ENCODE results near the gene MOCS1.

The MOCS1 gene

DNA sequence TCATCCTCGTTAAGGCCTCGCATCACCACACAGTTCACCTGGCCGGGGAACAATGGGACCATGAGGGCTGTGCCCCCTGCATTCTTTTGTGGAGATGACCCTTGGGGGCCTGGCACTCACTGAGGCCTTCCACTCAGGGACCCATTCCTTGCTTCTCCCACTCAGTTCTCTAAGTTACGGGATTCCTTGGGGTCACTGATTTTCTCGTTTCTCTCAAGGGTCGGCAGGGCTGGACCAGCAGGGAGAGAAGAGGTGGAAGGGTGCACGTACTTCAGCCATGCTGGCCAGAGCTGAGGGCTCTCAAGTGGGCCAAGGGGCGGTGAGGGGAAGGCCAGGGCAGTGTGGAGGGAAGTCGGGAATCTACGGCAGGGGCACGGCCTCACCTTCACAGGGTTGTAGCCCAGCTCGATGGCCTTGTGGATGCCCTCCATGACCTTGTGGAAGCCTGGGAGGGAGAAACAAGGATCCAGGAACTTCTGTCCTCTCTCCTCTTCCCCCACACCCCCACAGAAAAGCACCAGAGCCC, 20.8 kb downstream of the MOCS1 start:
- Histone ChIP-seq H3K4me3 (ENCODE audit: low read depth, low read length) (no peak overlapping the region), H3K27me3 (ENCODE audit: control insufficient read depth, insufficient read depth, low read length) (no peaks in the 10 kb centered on the region), H2AFZ (no peak overlapping the region), H3K4me2 (ENCODE audit: low read length) (no peak overlapping the region), H3K36me3 (ENCODE audit: control insufficient read depth, insufficient read depth, low read length) (no peaks in the 10 kb centered on the region), H3K9ac (no peak overlapping the region), H3K9me3 (ENCODE audit: control insufficient read depth, low read length) (no peaks in the 10 kb centered on the region), H3K4me1 (no peaks in the 10 kb centered on the region), H3K27ac (no peak overlapping the region), H3K79me2 (no peaks in the 10 kb centered on the region)
- TF ChIP-seq, protein P1, sequence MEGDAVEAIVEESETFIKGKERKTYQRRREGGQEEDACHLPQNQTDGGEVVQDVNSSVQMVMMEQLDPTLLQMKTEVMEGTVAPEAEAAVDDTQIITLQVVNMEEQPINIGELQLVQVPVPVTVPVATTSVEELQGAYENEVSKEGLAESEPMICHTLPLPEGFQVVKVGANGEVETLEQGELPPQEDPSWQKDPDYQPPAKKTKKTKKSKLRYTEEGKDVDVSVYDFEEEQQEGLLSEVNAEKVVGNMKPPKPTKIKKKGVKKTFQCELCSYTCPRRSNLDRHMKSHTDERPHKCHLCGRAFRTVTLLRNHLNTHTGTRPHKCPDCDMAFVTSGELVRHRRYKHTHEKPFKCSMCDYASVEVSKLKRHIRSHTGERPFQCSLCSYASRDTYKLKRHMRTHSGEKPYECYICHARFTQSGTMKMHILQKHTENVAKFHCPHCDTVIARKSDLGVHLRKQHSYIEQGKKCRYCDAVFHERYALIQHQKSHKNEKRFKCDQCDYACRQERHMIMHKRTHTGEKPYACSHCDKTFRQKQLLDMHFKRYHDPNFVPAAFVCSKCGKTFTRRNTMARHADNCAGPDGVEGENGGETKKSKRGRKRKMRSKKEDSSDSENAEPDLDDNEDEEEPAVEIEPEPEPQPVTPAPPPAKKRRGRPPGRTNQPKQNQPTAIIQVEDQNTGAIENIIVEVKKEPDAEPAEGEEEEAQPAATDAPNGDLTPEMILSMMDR (IDR thresholded peaks at IDR 0.05) = no peak

DNA sequence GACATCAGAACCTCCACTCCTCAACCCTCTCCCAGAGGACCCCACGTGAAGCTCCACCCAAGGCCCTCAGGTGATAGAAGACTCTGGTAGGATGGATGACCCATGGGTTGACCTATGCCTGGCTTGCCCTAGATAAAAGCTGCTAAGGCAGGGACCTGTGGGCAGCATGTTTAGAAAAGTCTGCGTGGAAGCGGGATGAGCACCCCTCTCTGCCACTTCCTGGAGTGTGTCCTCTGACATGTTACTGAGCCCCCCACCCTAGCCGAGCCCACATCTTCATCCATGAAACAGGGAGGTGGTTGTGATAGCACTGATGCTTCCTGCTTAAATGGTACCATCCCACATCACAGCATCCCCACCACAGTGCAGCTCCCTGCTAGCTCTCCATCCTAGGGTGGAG, 21.8 kb downstream of the MOCS1 start:
- no peak overlapping the region for H2AFZ ChIP-seq
- H3K4me3 ChIP-seq (ENCODE audit: low read depth, low read length) = no peak overlapping the region
- no peaks in the 10 kb centered on the region for H3K36me3 ChIP-seq (ENCODE audit: control insufficient read depth, insufficient read depth, low read length)
- no peak overlapping the region for H3K4me2 ChIP-seq (ENCODE audit: low read length)
- TF ChIP-seq, protein P1 (IDR thresholded peaks at IDR 0.05) = no peak
- no peaks in the 10 kb centered on the region for H3K27me3 ChIP-seq (ENCODE audit: control insufficient read depth, insufficient read depth, low read length)
- no peaks in the 10 kb centered on the region for H3K4me1 ChIP-seq
- H3K9ac ChIP-seq = no peak overlapping the region
- no peaks in the 10 kb centered on the region for H3K79me2 ChIP-seq
- H3K27ac ChIP-seq = no peak overlapping the region
- no peaks in the 10 kb centered on the region for H3K9me3 ChIP-seq (ENCODE audit: control insufficient read depth, low read length)

DNA sequence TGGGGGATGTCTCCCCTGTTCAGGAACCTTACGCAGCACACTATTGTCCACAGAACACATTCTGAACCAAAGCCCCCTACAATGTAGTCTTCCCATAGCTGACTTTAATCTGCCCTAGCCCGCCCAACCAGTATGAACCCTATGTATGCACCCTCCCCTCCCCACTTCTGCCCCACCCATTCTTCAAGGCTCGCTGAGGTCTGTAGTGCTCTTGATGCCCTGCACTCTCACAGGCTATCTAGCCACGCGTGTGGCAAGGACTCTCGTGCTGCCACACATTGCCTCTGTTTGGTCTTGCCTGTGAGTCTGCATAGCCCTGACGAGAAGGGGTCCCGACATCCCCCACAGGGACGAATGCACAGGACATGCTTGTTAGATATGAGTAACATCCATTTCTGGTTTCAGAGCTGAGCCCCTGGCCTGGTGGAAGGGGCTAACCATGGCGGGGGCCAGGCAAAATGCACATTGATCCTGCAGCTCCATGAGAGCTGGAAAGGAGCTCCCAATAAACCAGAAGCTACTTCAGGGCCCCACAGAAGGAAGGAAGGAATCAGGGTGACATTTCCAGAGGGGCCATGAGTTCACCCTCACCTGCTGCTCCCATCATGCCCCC, 22.6 kb downstream of the MOCS1 start:
- Histone ChIP-seq H3K4me1 (no peaks in the 10 kb centered on the region), H3K4me2 (ENCODE audit: low read length) (no peak overlapping the region), H3K36me3 (ENCODE audit: control insufficient read depth, insufficient read depth, low read length) (no peaks in the 10 kb centered on the region), H3K27ac (no peak overlapping the region), H3K27me3 (ENCODE audit: control insufficient read depth, insufficient read depth, low read length) (no peaks in the 10 kb centered on the region), H3K79me2 (no peaks in the 10 kb centered on the region), H3K9ac (no peak overlapping the region), H3K9me3 (ENCODE audit: control insufficient read depth, low read length) (no peaks in the 10 kb centered on the region), H3K4me3 (ENCODE audit: low read depth, low read length) (no peak overlapping the region), H2AFZ (no peak overlapping the region)
- TF ChIP-seq, protein P1 (IDR thresholded peaks at IDR 0.05) = no peak

DNA sequence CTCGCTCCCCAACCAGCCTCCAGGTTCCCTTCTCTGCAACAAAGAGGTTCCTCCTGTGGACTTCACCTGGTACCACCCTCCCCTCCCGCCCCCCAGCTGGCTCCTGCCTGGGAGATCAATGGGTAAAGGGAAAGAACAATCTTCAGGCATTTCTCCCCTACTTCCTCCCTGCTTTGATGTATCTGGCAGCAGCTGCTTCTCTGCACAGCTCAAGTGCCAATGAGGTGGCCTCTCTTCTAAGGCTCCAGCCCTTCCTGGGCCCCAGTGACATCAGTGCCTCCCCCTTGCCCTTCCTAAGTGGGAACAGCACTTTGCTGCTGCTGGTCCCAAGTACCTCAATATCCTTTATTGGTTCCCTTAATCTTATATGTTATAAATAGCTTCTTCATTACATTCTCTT, 23.5 kb downstream of the MOCS1 start:
- Histone ChIP-seq H3K27me3 (ENCODE audit: control insufficient read depth, insufficient read depth, low read length) (no peaks in the 10 kb centered on the region), H3K4me1 (no peaks in the 10 kb centered on the region), H2AFZ (no peak overlapping the region), H3K9me3 (ENCODE audit: control insufficient read depth, low read length) (no peaks in the 10 kb centered on the region), H3K4me3 (ENCODE audit: low read depth, low read length) (no peak overlapping the region), H3K9ac (no peak overlapping the region), H3K79me2 (no peaks in the 10 kb centered on the region), H3K4me2 (ENCODE audit: low read length) (no peak overlapping the region), H3K36me3 (ENCODE audit: control insufficient read depth, insufficient read depth, low read length) (no peaks in the 10 kb centered on the region), H3K27ac (no peak overlapping the region)
- TF ChIP-seq, protein P1 (IDR thresholded peaks at IDR 0.05) = no peak

DNA sequence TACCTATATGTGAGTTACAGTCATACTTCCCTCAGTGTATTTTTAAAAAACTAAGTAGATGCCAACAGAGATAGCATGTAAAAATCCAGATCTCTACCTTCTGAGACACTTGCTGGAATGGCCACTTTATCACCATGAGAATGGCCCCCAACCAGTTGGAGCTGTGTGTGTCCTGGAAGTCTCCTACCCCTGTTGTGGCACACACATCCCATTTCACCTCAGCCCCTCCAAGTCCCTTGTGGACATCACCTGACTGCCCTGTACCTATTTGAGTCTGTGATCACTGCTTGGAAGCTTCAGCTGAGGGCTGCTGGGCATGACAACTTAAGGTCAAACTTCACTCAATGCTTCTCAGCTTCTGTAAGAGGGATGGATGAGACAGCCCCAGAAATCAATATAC, 24.1 kb downstream of the MOCS1 start:
- H3K4me1 ChIP-seq = no peaks in the 10 kb centered on the region
- H3K27me3 ChIP-seq (ENCODE audit: control insufficient read depth, insufficient read depth, low read length) = no peaks in the 10 kb centered on the region
- no peak overlapping the region for H3K4me2 ChIP-seq (ENCODE audit: low read length)
- no peak overlapping the region for H3K27ac ChIP-seq
- H3K36me3 ChIP-seq (ENCODE audit: control insufficient read depth, insufficient read depth, low read length) = no peaks in the 10 kb centered on the region
- H3K79me2 ChIP-seq = no peaks in the 10 kb centered on the region
- no peaks in the 10 kb centered on the region for H3K9me3 ChIP-seq (ENCODE audit: control insufficient read depth, low read length)
- H3K4me3 ChIP-seq (ENCODE audit: low read depth, low read length) = no peak overlapping the region
- no peak overlapping the region for H3K9ac ChIP-seq
- H2AFZ ChIP-seq = no peak overlapping the region
- TF ChIP-seq, protein P1 (IDR thresholded peaks at IDR 0.05) = no peak
